GDM1 (cell line): ENCODE data around the gene OR6B1.
"Not testable (repeated sequence)": the region's sequence is repeated elsewhere in the genome, so short reads cannot be mapped to it uniquely, and the experiment has no call there.

Experiments
- DNase-seq: peaks from one replicate; lab custom pipeline; 2025; lab: John Stamatoyannopoulos, UW

The OR6B1 gene

GRCh38 chr7:144006029-144006691 is 6.0 kb downstream of the OR6B1 start:
- no peak for DNase-seq

GRCh38 chr7:144006692-144007042 is 6.5 kb downstream of the OR6B1 start:
- no peak for DNase-seq

- no peak for DNase-seq
Measured at GRCh38 chr7:144009361-144009760, 9.2 kb downstream of the OR6B1 start.

GRCh38 chr7:144010061-144010460 is 9.9 kb downstream of the OR6B1 start:
- not testable (repeated sequence) for DNase-seq

DNA sequence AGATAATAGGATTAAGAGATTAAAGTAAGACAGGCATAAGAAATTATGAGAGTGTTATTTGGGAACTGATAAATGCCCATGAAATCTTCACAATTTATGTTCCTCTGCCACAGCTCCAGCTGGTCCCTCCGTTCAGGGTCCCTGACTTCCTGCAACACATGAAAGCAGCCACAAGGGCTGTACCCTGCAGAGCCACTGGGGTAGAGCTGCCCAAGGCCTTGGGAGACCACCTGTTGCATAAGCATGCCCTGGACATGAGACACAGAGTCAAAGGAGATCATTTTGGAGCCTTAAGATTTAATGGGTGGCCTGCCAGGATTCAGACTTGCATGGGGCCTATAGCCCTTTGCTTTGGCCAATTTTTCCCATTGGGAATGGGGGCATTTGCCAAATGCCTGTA is 10.7 kb downstream of the OR6B1 start:
- not testable (repeated sequence) for DNase-seq

GRCh38 chr7:144011458-144012230 is 11.5 kb downstream of the OR6B1 start:
- no peak for DNase-seq

GRCh38 chr7:144018065-144018464 is 17.9 kb downstream of the OR6B1 start:
- DNase-seq, result no peak

DNA sequence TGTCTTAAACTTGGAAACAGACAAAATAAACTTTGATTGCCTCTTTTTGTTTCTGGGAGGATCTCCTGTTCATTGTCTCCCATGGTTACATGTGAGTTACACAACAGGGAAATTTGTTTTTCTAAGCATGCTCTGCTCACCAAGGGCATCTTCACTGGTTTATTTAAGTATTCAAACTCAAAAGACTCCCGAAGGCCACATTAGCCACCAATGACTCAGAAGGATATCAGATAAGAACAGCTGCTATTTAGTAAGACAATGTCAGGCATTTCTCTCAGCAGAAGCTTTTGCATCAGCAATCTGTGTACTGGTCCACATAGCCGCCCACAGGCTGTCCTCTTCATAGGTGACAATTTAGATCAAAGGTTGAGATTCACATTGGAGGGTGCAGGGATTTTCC is 19.3 kb downstream of the OR6B1 start:
- no peak for DNase-seq

GRCh38 chr7:144020340-144020739 is 20.2 kb downstream of the OR6B1 start:
- no peak for DNase-seq

DNA sequence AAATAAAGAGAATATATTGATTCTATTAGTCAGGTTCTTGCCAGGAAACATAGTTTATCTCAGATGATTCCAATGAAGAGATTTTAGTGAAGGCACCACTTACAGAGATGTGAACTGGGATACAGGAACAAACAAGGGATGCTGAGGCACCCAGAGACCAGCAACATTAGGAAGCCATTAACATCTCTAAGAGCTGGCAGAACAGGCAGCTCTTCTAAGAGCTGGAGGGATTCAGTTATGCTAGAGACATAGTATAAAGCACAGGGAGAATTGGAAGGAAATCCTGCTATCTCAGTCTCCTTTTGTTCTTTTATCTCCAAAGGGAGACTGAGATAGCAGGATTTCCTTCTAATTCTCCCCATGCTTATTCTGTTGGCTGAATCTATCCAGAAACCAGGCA is 22.0 kb downstream of the OR6B1 start:
- no peak for DNase-seq

DNA sequence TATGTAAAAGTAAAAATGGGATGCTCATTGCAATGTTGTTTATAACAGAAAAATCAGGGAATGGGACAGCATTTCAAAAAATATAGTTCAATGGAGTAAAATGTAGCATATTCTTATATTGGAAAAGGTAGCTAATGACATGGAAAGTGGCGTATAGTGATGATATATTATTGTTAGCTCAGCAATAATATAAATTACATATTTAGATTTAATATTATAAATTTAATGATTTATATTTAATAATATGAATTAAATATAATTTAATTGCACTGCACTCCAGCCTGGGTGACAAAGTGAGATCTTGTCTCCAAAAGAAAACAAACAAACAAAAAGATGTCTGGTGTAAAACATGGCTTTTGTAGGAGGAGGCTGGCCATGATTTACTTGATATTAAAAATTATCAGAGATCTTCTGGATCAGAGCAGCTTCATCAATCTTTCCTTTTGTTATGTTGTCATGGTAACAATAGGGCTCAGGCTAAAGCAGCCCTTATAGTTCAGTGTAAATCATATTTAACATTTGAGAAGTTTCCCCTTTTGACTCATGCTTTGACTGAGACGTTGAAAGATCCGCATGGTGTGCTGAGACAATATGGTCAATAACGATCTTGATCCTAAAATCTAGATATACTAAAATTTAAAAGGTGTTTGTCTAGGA is 23.2 kb downstream of the OR6B1 start:
- DNase-seq, result no peak

DNA sequence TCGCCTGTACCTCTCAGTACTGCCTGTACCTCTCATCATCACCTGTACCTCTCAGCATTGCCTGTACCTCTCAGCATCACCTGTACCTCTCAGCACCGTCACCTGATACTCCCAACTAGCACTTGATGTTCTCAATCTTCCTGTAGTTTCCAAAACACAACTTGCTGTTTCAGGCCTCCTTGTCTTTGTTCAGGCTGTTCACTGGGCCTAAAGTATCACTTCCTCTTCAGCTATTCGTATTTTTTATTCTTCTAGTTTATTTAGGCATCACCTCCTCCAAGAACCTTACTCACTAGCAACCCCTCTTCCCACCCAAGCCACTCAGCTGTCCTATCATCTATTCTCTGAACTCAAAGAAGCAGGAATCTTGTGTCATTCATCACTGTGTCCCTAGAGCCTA is 24.1 kb downstream of the OR6B1 start:
- DNase-seq, result no peak

- DNase-seq, result no peak
Measured at GRCh38 chr7:144026203-144026883, 26.2 kb downstream of the OR6B1 start.

DNA sequence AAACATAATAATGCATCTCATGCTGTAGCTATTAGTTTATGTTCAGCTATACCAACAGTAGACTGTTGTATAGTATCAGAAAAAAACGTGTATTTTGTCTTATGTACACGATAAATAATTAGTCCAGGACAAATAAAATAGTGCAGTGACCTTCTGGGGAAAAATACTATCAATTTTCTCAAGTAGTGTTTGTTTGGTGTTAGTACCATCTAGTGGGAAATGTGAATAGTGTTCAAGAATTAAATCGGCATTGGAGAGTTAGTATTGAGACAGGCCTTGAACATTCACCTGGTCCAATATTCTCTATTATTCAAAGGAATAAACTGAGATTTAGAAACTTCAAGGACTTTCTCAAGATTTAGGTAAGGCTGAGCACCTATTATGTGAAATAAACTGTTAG is 26.9 kb downstream of the OR6B1 start:
- DNase-seq, result no peak

- no peak for DNase-seq
Measured at GRCh38 chr7:144027974-144028373, 27.9 kb downstream of the OR6B1 start.

- no peak for DNase-seq
Measured at GRCh38 chr7:144028547-144028946, 28.4 kb downstream of the OR6B1 start.

- DNase-seq, result no peak
Measured at GRCh38 chr7:144032516-144032915, 32.4 kb downstream of the OR6B1 start.

GRCh38 chr7:144032985-144033709 is 33.0 kb downstream of the OR6B1 start:
- no peak for DNase-seq

DNA sequence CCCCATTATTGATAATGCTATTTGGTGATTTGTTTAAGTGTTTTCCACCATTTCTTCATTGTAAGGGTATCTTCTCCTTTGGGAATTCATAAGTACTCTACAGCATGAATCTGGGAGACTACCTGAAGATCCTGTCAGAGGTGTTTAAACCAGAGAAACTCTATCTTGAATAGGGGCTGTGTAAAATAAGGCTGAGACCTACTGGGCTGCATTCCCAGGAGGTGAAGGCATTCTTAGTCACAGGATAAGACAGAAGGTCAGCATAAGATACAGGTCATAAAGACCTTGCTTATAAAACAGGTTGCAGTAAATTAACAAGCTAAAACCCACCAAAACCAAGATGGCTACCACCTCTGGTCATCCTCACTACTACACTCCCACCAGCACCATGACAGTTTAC is 35.3 kb downstream of the OR6B1 start:
- no peak for DNase-seq

DNA sequence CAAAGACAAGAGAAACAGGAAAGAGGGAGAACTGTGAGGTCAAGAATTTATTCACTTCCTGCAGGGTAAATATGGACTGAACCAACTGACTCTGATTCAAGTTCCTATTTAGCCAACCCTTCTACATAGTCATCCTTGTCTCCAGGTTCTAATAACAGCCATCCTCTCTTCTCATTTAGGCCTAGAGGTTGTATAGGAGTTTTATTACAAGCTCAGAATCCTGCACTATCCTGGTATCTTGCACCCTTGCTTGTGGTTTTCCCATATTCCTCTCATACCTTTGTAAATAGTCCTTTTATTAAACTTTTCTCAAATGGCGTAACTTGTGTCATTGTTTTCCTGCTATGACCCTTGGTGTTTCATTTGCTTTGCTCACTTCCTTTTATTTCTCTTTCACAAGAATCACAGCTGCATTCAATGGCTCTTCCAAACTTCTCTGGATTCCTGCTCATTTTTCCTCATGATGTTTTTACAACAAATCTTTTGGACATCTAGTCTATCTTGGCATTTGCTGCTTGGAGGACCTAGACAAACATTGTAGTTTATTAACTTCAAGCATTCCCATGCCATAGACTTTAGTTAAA is 36.3 kb downstream of the OR6B1 start:
- DNase-seq, result no peak

- no peak for DNase-seq
Measured at GRCh38 chr7:144037414-144038035, 37.4 kb downstream of the OR6B1 start.
